Pericardium fibroblast (primary cell): ENCODE data around the gene SLC49A3. TPM values are rescaled to one million over a fixed set of nuclear protein-coding genes. Genes with fewer than 3 reads are reported as not detected.

Experiments
- total RNA-seq: library from RNA; depleted of rRNA; stranded (reverse); fragments of >200 nt; gene quantifications from 2 replicates; pipeline ENCODE4 v1.2.3, GENCODE V29; 2015

The SLC49A3 gene
- total RNA-seq, result 5.7 and 7.6 TPM in 2 replicates

GRCh38 chr4:688854-689681 lies at the start of gene SLC49A3:
TSS of gene SLC49A3 (minus strand) at chr4:689151. CDS start at chr4:689127, 24 bp downstream.

GRCh38 chr4:705278-706082 lies 16.5 kb upstream of the SLC49A3 start, which contains the start of gene PCGF3:
TSS of gene PCGF3 (plus strand) at chr4:705832. CDS start at chr4:733681, 27,849 bp downstream.

GRCh38 chr4:674172-675035 lies 14.5 kb downstream of the SLC49A3 start, which contains the start of the genes ATP5ME and MYL5:
TSS of gene ATP5ME (minus strand) at chr4:674276. CDS start at chr4:674247, 29 bp downstream.
TSS of gene MYL5 (plus strand) at chr4:674542. CDS start at chr4:678027, 3,485 bp downstream.

Other genes with a start within 250 kb of the SLC49A3 start
- 10.8 and 22.6 TPM in 2 replicates for gene ZNF721, start 190.0 kb downstream of the SLC49A3 start, total RNA-seq
- 25.7 and 38.3 TPM in 2 replicates for gene PIGG, start 189.9 kb downstream of the SLC49A3 start, total RNA-seq
- not detected in 2 replicates for gene TMEM271, start 112.9 kb downstream of the SLC49A3 start, total RNA-seq
- gene PDE6B, start 63.6 kb downstream of the SLC49A3 start, total RNA-seq, result 1.4 and 7.6 TPM in 2 replicates
- 92.9 and 185 TPM in 2 replicates for gene ATP5ME, start 14.9 kb downstream of the SLC49A3 start, total RNA-seq
- 12.4 and 38.0 TPM in 2 replicates for gene MYL5, start 14.6 kb downstream of the SLC49A3 start, total RNA-seq
- 37.9 and 38.0 TPM in 2 replicates for gene PCGF3, start 16.7 kb upstream of the SLC49A3 start, total RNA-seq
- 0.34 and 0.47 TPM in 2 replicates for gene CPLX1, start 137.0 kb upstream of the SLC49A3 start, total RNA-seq
- gene GAK, start 243.2 kb upstream of the SLC49A3 start, total RNA-seq, result 32.5 and 90.6 TPM in 2 replicates
- 24.3 and 33.8 TPM in 2 replicates for gene TMEM175, start 243.3 kb upstream of the SLC49A3 start, total RNA-seq